Esophagus muscularis mucosa (tissue), 4 donors: ENCODE results near the gene CCDC102B.

ENCODE experiments used
- EP300 ChIP-seq: sonication (generic); formaldehyde crosslinking; IDR thresholded peaks from one replicate; pipeline ENCODE4 v1.6.1; 2017; ENCODE audit warnings: antibody characterized with exemption
- POLR2A ChIP-seq: fragments of 450-650 bp; IDR thresholded peaks from one replicate; pipeline ENCODE4 v1.6.1; 2017; ENCODE audit warnings: antibody characterized with exemption, moderate library complexity, mild to moderate bottlenecking, low read depth
- POLR2AphosphoS5 ChIP-seq, 2 donors: sonication (generic); formaldehyde crosslinking; IDR thresholded peaks; one replicate each; pipeline ENCODE4 v1.6.1; 2017; ENCODE audit warnings: antibody characterized with exemption in 2 of 2
- TF ChIP-seq, protein P1 (sequence below), 3 experiments: fragments of 200-600 bp in 2 of 3; fragments of 450-650 bp in 1 of 3; sonication (generic) in 2 of 3; IDR thresholded peaks; one replicate each; pipeline ENCODE4 v1.5.1; 2017 to 2019; ENCODE audit warnings: antibody characterized with exemption in 3 of 3, mild to moderate bottlenecking in 2 of 3, moderate library complexity in 1 of 3

DNA sequence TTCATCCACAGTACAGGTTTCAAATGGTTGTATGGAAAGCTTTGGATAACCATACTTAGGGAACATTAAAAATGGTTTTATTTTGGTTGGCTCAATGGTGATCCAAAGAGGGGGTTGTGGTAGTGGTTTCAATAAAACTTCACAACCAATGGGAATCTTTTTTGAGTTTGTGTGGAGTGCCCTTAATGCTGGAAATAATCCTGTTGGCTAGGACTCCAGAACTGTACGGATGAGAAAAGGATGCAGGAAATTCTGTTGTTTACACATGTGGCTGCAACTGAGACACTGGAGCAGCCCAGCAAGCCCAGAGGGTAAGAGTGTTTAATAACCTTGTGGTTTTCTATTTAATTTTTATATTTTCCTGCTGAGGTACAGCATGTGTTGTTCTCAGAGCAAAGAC is at the start of gene CCDC102B:
- TF ChIP-seq, protein P1, sequence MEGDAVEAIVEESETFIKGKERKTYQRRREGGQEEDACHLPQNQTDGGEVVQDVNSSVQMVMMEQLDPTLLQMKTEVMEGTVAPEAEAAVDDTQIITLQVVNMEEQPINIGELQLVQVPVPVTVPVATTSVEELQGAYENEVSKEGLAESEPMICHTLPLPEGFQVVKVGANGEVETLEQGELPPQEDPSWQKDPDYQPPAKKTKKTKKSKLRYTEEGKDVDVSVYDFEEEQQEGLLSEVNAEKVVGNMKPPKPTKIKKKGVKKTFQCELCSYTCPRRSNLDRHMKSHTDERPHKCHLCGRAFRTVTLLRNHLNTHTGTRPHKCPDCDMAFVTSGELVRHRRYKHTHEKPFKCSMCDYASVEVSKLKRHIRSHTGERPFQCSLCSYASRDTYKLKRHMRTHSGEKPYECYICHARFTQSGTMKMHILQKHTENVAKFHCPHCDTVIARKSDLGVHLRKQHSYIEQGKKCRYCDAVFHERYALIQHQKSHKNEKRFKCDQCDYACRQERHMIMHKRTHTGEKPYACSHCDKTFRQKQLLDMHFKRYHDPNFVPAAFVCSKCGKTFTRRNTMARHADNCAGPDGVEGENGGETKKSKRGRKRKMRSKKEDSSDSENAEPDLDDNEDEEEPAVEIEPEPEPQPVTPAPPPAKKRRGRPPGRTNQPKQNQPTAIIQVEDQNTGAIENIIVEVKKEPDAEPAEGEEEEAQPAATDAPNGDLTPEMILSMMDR (IDR thresholded peaks at IDR 0.05): no peak
- TF ChIP-seq POLR2A (no peak), EP300 (no peak), POLR2AphosphoS5 (IDR thresholded peaks at IDR 0.05) (no peak)
